IMR-90 (cell line): ENCODE data around the gene RTBDN. TPM values are rescaled to one million over a fixed set of nuclear protein-coding genes. Genes with fewer than 3 reads are reported as not detected.

Experiments
- ATAC-seq: fragments of 200-7000 bp; cut with Tn5 transposase; 2 replicates; pipeline ENCODE4 v1.9.1; 2020; ENCODE audit warnings: low read depth, mild to moderate bottlenecking, moderate library complexity
- BruUV-seq: library from RNA; stranded (reverse); fragments of 400-500 nt; replicated peaks from 2 replicates; lab custom pipeline; 2021; lab: Mats Ljungman, UMichigan
- CTCF ChIA-PET: fragments of 300-600 bp; formaldehyde crosslinking; extraction: SDS; loops from one replicate; lab custom pipeline; 2021; ENCODE audit warnings: antibody characterized with exemption; lab: Yijun Ruan, JAX
- POLR2A ChIA-PET: fragments of 300-600 bp; sonication (Branson Sonifier 250); formaldehyde crosslinking; loops from one replicate; lab custom pipeline; 2022; ENCODE audit warnings: antibody characterized with exemption; ENCODE audit not compliant: unreplicated experiment; lab: Charles Lee
- DNase-seq: peaks from one replicate; pipeline ENCODE4 v3.0.0; 2013
- H2AFZ ChIP-seq: replicated peaks from 2 replicates; pipeline ENCODE3; 2013; ENCODE audit warnings: low read length, mild to moderate bottlenecking; ENCODE audit not compliant: poor library complexity
- H2AK5ac ChIP-seq: 2 replicates; pipeline ENCODE4 v1.6.1; 2013; ENCODE audit warnings: low read depth, low read length, inconsistent platforms
- H2AK9ac ChIP-seq: replicated peaks from 2 replicates; pipeline ENCODE3; 2013; ENCODE audit warnings: mild to moderate bottlenecking, low read depth, low read length, moderate library complexity; ENCODE audit not compliant: poor library complexity
- H2BK120ac ChIP-seq: 2 replicates; pipeline ENCODE4 v1.6.1; 2013; ENCODE audit warnings: low read depth, low read length, inconsistent platforms
- H2BK15ac ChIP-seq: 3 replicates; pipeline ENCODE4 v1.6.1; 2013; ENCODE audit warnings: low read depth, low read length, inconsistent platforms
- H2BK20ac ChIP-seq: 2 replicates; pipeline ENCODE4 v1.6.1; 2013; ENCODE audit warnings: low read depth, mild to moderate bottlenecking, inconsistent platforms, low read length, moderate library complexity
- H2BK5ac ChIP-seq: 2 replicates; pipeline ENCODE4 v1.6.1; 2013; ENCODE audit warnings: mild to moderate bottlenecking, low read depth, low read length, inconsistent platforms; ENCODE audit not compliant: poor library complexity, severe bottlenecking
- H3K14ac ChIP-seq: replicated peaks from 2 replicates; pipeline ENCODE4 v1.6.1; 2013; ENCODE audit warnings: low read depth, low read length, inconsistent platforms
- H3K18ac ChIP-seq: 2 replicates; pipeline ENCODE4 v1.6.1; 2013; ENCODE audit warnings: low read depth, low read length, control low read depth
- H3K23ac ChIP-seq: 2 replicates; pipeline ENCODE4 v1.6.1; 2013; ENCODE audit warnings: low read depth, low read length, inconsistent platforms
- H3K27ac ChIP-seq: 2 replicates; pipeline ENCODE4 v1.5.1; 2013; ENCODE audit warnings: mild to moderate bottlenecking, control low read depth, low read length; ENCODE audit not compliant: insufficient read depth
- H3K27me3 ChIP-seq: 2 replicates; pipeline ENCODE4 v1.6.1; 2013; ENCODE audit warnings: low read length; ENCODE audit not compliant: control insufficient read depth, insufficient read depth
- H3K36me3 ChIP-seq: 2 replicates; pipeline ENCODE4 v1.6.1; 2013; ENCODE audit warnings: low read length, mixed read lengths; ENCODE audit not compliant: control insufficient read depth, insufficient read depth
- H3K4ac ChIP-seq: 2 replicates; pipeline ENCODE4 v1.6.1; 2013; ENCODE audit warnings: low read depth, low read length, inconsistent platforms
- H3K4me1 ChIP-seq: 2 replicates; pipeline ENCODE4 v1.6.1; 2013; ENCODE audit warnings: low read length, mixed read lengths; ENCODE audit not compliant: control insufficient read depth, insufficient read depth
- H3K4me2 ChIP-seq: 2 replicates; pipeline ENCODE4 v1.6.1; 2013; ENCODE audit warnings: low read depth, mild to moderate bottlenecking, control low read depth, low read length, moderate library complexity
- H3K4me3 ChIP-seq: 2 replicates; pipeline ENCODE4 v1.5.1; 2013; ENCODE audit warnings: low read depth, mild to moderate bottlenecking, control low read depth, low read length, moderate library complexity; ENCODE audit not compliant: insufficient read depth
- H3K56ac ChIP-seq: 2 replicates; pipeline ENCODE4 v1.6.1; 2013; ENCODE audit warnings: low read length, inconsistent platforms; ENCODE audit not compliant: insufficient read depth; ENCODE audit errors: extremely low read depth
- H3K79me1 ChIP-seq, 2 experiments: 2 replicates each; pipeline ENCODE4 v1.6.1; 2013; ENCODE audit warnings: low read length in 2 of 2, inconsistent platforms in 1 of 2, low read depth in 1 of 2
- H3K9ac ChIP-seq: 2 replicates; pipeline ENCODE4 v1.6.1; 2013; ENCODE audit warnings: low read depth, low read length, control low read depth
- H3K9me1 ChIP-seq: 2 replicates; pipeline ENCODE4 v1.6.1; 2013; ENCODE audit warnings: low read length, inconsistent platforms; ENCODE audit not compliant: insufficient read depth
- H3K9me3 ChIP-seq: 2 replicates; pipeline ENCODE4 v1.6.1; 2013; ENCODE audit warnings: low read length; ENCODE audit not compliant: control insufficient read depth, insufficient read depth
- H4K20me1 ChIP-seq: 2 replicates; pipeline ENCODE4 v1.6.1; 2013; ENCODE audit warnings: low read length, inconsistent platforms; ENCODE audit not compliant: insufficient read depth
- H4K5ac ChIP-seq: 2 replicates; pipeline ENCODE4 v1.6.1; 2013; ENCODE audit warnings: mild to moderate bottlenecking, low read depth, low read length, control low read depth
- H4K8ac ChIP-seq, 2 experiments: 2 replicates each; pipeline ENCODE4 v1.6.1; 2013; ENCODE audit warnings: low read depth in 2 of 2, low read length in 2 of 2, control low read depth in 1 of 2, inconsistent platforms in 1 of 2
- H4K91ac ChIP-seq: 2 replicates; pipeline ENCODE4 v1.6.1; 2013; ENCODE audit warnings: low read depth, low read length, inconsistent platforms; ENCODE audit not compliant: insufficient read depth
- BHLHE40 ChIP-seq: fragments of 150-350 bp; IDR thresholded peaks from 2 replicates; pipeline ENCODE4 v1.6.1; 2016; ENCODE audit warnings: mild to moderate bottlenecking, low read depth, low read length
- MAZ ChIP-seq: IDR thresholded peaks from 2 replicates; pipeline ENCODE4 v1.6.1; 2012; ENCODE audit warnings: low read depth, mild to moderate bottlenecking, low read length, improper control_type of control experiment, moderate library complexity, borderline replicate concordance
- NFE2L2 ChIP-seq: fragments of 150-350 bp; IDR thresholded peaks from 2 replicates; pipeline ENCODE4 v1.6.1; 2016; ENCODE audit warnings: low read depth, mild to moderate bottlenecking, low read length
- POLR2A ChIP-seq: IDR thresholded peaks from 2 replicates; pipeline ENCODE4 v1.6.1; 2012; ENCODE audit warnings: mild to moderate bottlenecking, low read depth, low read length
- RAD21 ChIP-seq: IDR thresholded peaks from 2 replicates; pipeline ENCODE4 v1.6.1; 2012; ENCODE audit warnings: low read length, improper control_type of control experiment
- RCOR1 ChIP-seq: IDR thresholded peaks from 2 replicates; pipeline ENCODE4 v1.6.1; 2012; ENCODE audit warnings: mild to moderate bottlenecking, low read length, improper control_type of control experiment; ENCODE audit not compliant: insufficient replicate concordance
- RFX5 ChIP-seq: IDR thresholded peaks from 2 replicates; pipeline ENCODE4 v1.8.0; 2012; ENCODE audit warnings: low read depth, mild to moderate bottlenecking, low read length, moderate library complexity
- SMC3 ChIP-seq: fragments of 150-350 bp; IDR thresholded peaks from 2 replicates; pipeline ENCODE4 v1.6.1; 2016; ENCODE audit warnings: low read depth, mild to moderate bottlenecking, antibody characterized with exemption, low read length, moderate library complexity
- WGBS, 2 experiments: methylation state at CpG; one replicate each; pipeline versions ENCODE4 v1.1.5 to v1.1.7; 2013; ENCODE audit warnings: missing lambda C conversion rate in 2 of 2; ENCODE audit not compliant: insufficient read length in 1 of 2; ENCODE audit errors: extremely low coverage in 2 of 2; 5-methylcytosine and 5-hydroxymethylcytosine counted together
- dilution Hi-C: fragments of 300-500 bp; cut with HindIII; formaldehyde crosslinking; loops from one replicate; pipeline ENCODE4 v1.14.3; 2018; ENCODE audit warnings: low sequenced_read_pairs; ENCODE audit not compliant: unreplicated experiment
- in situ Hi-C: fragments of 300-500 bp; cut with MboI; formaldehyde crosslinking; loops from 3 replicates; pipeline ENCODE4 v1.14.3; 2019; ENCODE audit warnings: low sequenced_read_pairs, inconsistent platforms, mixed read lengths
- intact Hi-C: fragments of 100-400 bp; cut with micrococcal nuclease; formaldehyde crosslinking; loops from 2 replicates; pipeline ENCODE4 v1.10.0; 2022
- polyA plus RNA-seq, 3 experiments: library from polyadenylated mRNA; depleted of rRNA; stranded (reverse); fragments of >200 nt; gene quantifications; 2 replicates each; pipeline ENCODE4 v1.2.3, GENCODE V29; 2012; ENCODE audit warnings: low replicate concordance in 1 of 3
- total RNA-seq: library from RNA; depleted of rRNA; stranded (reverse); fragments of >200 nt; gene quantifications from 2 replicates; pipeline ENCODE4 v1.2.3, GENCODE V29; 2012
- TF ChIP-seq, protein P1 (sequence below): fragments of 150-350 bp; IDR thresholded peaks from 2 replicates; pipeline ENCODE4 v1.6.1; 2017; ENCODE audit warnings: mild to moderate bottlenecking, antibody characterized with exemption, low read length, low read depth
- TF ChIP-seq, protein P2 (sequence below): fragments of 150-350 bp; IDR thresholded peaks from 2 replicates; pipeline ENCODE4 v1.6.1; 2016; ENCODE audit warnings: low read depth, mild to moderate bottlenecking, low read length, moderate library complexity, borderline replicate concordance
- TF ChIP-seq, protein P3 (sequence below): conservative IDR thresholded peaks from 2 replicates; pipeline ENCODE4 v1.5.1; 2012; ENCODE audit warnings: mild to moderate bottlenecking, low read depth, low read length, improper control_type of control experiment

RTBDN gene
- total and polyA plus RNA-seq, 2 of the 4 experiments (the other 2 are of a cell fraction), result 0.07 TPM; not detected in 1

DNA sequence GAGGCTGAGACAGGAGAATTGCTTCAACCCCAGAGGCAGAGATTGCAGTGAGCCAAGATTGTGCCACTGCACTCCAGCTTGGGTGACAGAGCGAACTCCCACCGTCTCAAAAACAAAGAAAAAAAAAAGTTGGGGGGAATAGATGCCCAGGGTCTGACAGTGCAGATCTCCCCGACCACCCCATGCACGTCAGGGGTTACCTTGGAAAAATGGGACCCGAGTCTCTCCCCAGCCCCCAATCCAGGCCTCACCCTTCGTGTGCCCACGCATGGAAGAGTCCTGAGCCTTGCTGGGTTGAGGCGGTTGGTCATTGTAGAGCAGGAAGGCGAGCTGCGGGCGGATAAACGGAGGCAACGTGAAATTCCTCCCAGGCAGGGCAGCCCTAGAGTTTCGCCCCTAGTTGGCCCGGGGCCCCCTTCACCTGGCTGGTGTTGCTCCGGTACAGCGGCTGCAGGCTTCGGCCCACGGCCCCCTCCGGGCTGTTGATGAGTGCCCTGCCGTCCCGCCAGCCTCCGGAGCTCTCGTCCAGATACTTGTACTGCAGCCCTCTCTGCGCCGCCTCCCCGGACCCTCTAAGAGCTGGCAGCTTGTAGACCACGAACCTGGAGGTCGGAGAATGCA, 46.3 kb upstream of the RTBDN start:
- 11% methylated on average over 16 of the region's 29 CpGs; no CpG with 5 or more reads in 1 of the 2 experiments for WGBS, 2 experiments
- H3K23ac ChIP-seq, result no peak overlapping the region; the same call in 1 of the 2 replicates
- H3K9me3 ChIP-seq, result peaks cover 13% of the 10 kb centered on the region
- H4K20me1 ChIP-seq, result no peaks in the 10 kb centered on the region
- dilution Hi-C loops (no loop called here), in situ Hi-C loops (no loop called here), intact Hi-C loops (no loop called here)
- peak overlapping the region; percentile 36 for H3K9ac ChIP-seq
- peaks cover 5% of the 10 kb centered on the region; the same call in 1 of the 2 replicates for H3K4me1 ChIP-seq
- H2AFZ ChIP-seq, result peak overlapping the region; percentile 99
- H2BK120ac ChIP-seq, result no peak overlapping the region
- H3K4me3 ChIP-seq, result peak overlapping the region; percentile 61
- ChIA-PET POLR2A (no interaction called here), CTCF (interaction anchor here (0.6 kb wide), 1 partner anchor 12 kb away, joined by 8 read pairs; no protein-coding TSS in a partner anchor)
- no peak overlapping the region for H3K18ac ChIP-seq
- H3K4ac ChIP-seq, result peak overlapping the region; percentile 43; the same call in 1 of the 2 replicates
- peak overlapping the region; percentile 81 for H3K4me2 ChIP-seq
- H4K8ac ChIP-seq, result peak overlapping the region; percentile 28 to 66; a peak in 2 of 4 replicates
- H3K27ac ChIP-seq, result peak overlapping the region; percentile 2; the same call in 1 of the 2 replicates
- peak overlapping the region; percentile 7; the same call in 1 of the 2 replicates for H3K14ac ChIP-seq
- peaks cover 16% of the 10 kb centered on the region for H3K27me3 ChIP-seq
- no peak overlapping the region for H2BK15ac ChIP-seq
- BruUV-seq, result no TSS peak
- H2BK20ac ChIP-seq, result no peak overlapping the region
- no peak overlapping the region for H2AK5ac ChIP-seq
- no peak overlapping the region for H2BK5ac ChIP-seq
- H3K56ac ChIP-seq, result peak overlapping the region; percentile 21; the same call in 1 of the 2 replicates
- no peak overlapping the region for H4K91ac ChIP-seq
- H4K5ac ChIP-seq, result no peak overlapping the region
- peaks cover 12% of the 10 kb centered on the region; the same call in 1 of the 2 replicates for H3K36me3 ChIP-seq
- peak; percentile 6 for DNase-seq
- peaks cover 5% of the 10 kb centered on the region; the same call in 1 of the 2 replicates for H3K9me1 ChIP-seq
- TF ChIP-seq POLR2A, result no peak
- TF ChIP-seq, protein P1, sequence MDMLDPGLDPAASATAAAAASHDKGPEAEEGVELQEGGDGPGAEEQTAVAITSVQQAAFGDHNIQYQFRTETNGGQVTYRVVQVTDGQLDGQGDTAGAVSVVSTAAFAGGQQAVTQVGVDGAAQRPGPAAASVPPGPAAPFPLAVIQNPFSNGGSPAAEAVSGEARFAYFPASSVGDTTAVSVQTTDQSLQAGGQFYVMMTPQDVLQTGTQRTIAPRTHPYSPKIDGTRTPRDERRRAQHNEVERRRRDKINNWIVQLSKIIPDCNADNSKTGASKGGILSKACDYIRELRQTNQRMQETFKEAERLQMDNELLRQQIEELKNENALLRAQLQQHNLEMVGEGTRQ, result no peak
- TF ChIP-seq NFE2L2, result no peak
- no peak for TF ChIP-seq RFX5
- TF ChIP-seq, protein P2, sequence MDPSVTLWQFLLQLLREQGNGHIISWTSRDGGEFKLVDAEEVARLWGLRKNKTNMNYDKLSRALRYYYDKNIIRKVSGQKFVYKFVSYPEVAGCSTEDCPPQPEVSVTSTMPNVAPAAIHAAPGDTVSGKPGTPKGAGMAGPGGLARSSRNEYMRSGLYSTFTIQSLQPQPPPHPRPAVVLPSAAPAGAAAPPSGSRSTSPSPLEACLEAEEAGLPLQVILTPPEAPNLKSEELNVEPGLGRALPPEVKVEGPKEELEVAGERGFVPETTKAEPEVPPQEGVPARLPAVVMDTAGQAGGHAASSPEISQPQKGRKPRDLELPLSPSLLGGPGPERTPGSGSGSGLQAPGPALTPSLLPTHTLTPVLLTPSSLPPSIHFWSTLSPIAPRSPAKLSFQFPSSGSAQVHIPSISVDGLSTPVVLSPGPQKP, result no peak
- no peak for TF ChIP-seq RCOR1
- no peak for TF ChIP-seq MAZ
- TF ChIP-seq SMC3, result no peak
- TF ChIP-seq RAD21, result no peak
- TF ChIP-seq, protein P3, sequence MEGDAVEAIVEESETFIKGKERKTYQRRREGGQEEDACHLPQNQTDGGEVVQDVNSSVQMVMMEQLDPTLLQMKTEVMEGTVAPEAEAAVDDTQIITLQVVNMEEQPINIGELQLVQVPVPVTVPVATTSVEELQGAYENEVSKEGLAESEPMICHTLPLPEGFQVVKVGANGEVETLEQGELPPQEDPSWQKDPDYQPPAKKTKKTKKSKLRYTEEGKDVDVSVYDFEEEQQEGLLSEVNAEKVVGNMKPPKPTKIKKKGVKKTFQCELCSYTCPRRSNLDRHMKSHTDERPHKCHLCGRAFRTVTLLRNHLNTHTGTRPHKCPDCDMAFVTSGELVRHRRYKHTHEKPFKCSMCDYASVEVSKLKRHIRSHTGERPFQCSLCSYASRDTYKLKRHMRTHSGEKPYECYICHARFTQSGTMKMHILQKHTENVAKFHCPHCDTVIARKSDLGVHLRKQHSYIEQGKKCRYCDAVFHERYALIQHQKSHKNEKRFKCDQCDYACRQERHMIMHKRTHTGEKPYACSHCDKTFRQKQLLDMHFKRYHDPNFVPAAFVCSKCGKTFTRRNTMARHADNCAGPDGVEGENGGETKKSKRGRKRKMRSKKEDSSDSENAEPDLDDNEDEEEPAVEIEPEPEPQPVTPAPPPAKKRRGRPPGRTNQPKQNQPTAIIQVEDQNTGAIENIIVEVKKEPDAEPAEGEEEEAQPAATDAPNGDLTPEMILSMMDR, result no peak
- TF ChIP-seq BHLHE40, result no peak
- H3K79me1 ChIP-seq, result peaks cover 0 to 7% of the 10 kb centered on the region in 2 experiments; a peak in 1 of 4 replicates
- ATAC-seq, result peak; percentile 53
- H2AK9ac ChIP-seq, result peak overlapping the region; percentile 80
